Caco-2 (cell line): ENCODE results near the gene LRRC52. TPM values are rescaled to one million over a fixed set of nuclear protein-coding genes. Genes with fewer than 3 reads are reported as not detected.

Source experiments
- BruUV-seq: library from RNA; stranded (reverse); fragments of 400-500 nt; replicated peaks from 2 replicates; lab custom pipeline; 2021; lab: Mats Ljungman, UMichigan
- CTCF ChIA-PET: fragments of 300-600 bp; sonication (Branson Sonifier 250); formaldehyde crosslinking; loops from one replicate; lab custom pipeline; 2022; ENCODE audit warnings: antibody characterized with exemption; lab: Charles Lee
- POLR2A ChIA-PET: fragments of 300-600 bp; sonication (Branson Sonifier 250); formaldehyde crosslinking; loops from one replicate; lab custom pipeline; 2022; ENCODE audit warnings: antibody characterized with exemption; lab: Charles Lee
- DNase-seq, 2 experiments: peaks; one replicate each; pipeline versions ENCODE4 v3.0.0 to v3.0.0-alpha.2; 2020 to 2022
- H3K27me3 ChIP-seq: replicated peaks from 2 replicates; pipeline ENCODE4 v1.6.0; 2011; ENCODE audit warnings: low read length; ENCODE audit not compliant: control insufficient read depth, insufficient read depth
- H3K36me3 ChIP-seq: 2 replicates; pipeline ENCODE4 v1.5.1; 2011; ENCODE audit warnings: low read length; ENCODE audit not compliant: control insufficient read depth, insufficient read depth
- H3K4me1 ChIP-seq: fragments of 250-450 bp; sonication (Bioruptor Pico); 2 replicates; pipeline ENCODE4 v1.5.1; 2020; ENCODE audit warnings: mild to moderate bottlenecking
- H3K4me3 ChIP-seq: 2 replicates; pipeline ENCODE4 v1.5.1; 2011; ENCODE audit warnings: low read depth, mild to moderate bottlenecking, control low read depth, low read length
- H3K9me3 ChIP-seq: fragments of 250-450 bp; sonication (Bioruptor Pico); 2 replicates; pipeline ENCODE4 v1.5.1; 2020; ENCODE audit warnings: mild to moderate bottlenecking, moderate library complexity
- H3K27ac Mint-ChIP-seq: one replicate; pipeline ENCODE4 v1.8.0; 2022; ENCODE audit warnings: mixed read lengths; ENCODE audit not compliant: unreplicated experiment
- H3K27me3 Mint-ChIP-seq: one replicate; pipeline ENCODE4 v1.8.0; 2022; ENCODE audit warnings: mixed read lengths; ENCODE audit not compliant: insufficient read depth, unreplicated experiment
- H3K36me3 Mint-ChIP-seq: one replicate; pipeline ENCODE4 v1.8.0; 2022; ENCODE audit warnings: mild to moderate bottlenecking, mixed read lengths; ENCODE audit not compliant: insufficient read depth, unreplicated experiment
- H3K4me1 Mint-ChIP-seq: one replicate; pipeline ENCODE4 v1.8.0; 2022; ENCODE audit warnings: low read depth, mixed read lengths; ENCODE audit not compliant: unreplicated experiment
- H3K4me3 Mint-ChIP-seq: one replicate; pipeline ENCODE4 v1.8.0; 2022; ENCODE audit warnings: mild to moderate bottlenecking, moderate library complexity, mixed read lengths; ENCODE audit not compliant: unreplicated experiment
- H3K9me3 Mint-ChIP-seq: one replicate; pipeline ENCODE4 v1.8.0; 2022; ENCODE audit warnings: mixed read lengths; ENCODE audit not compliant: unreplicated experiment
- intact Hi-C: fragments of 100-400 bp; cut with micrococcal nuclease; formaldehyde crosslinking; loops from one replicate; pipeline ENCODE4 v1.10.0; 2022; ENCODE audit not compliant: unreplicated experiment
- total RNA-seq: library from RNA; stranded (reverse); gene quantifications from 2 replicates; pipeline ENCODE4 v1.2.3, GENCODE V29; 2022
- TF ChIP-seq, protein P1 (sequence below), 2 experiments: fragments of 200-600 bp in 1 of 2; IDR thresholded peaks; 1 replicate in 1 of 2; 2 replicates in 1 of 2; pipeline versions ENCODE4 v1.5.1 to v1.8.0; 2011 to 2022; ENCODE audit warnings: antibody characterized with exemption in 1 of 2, control low read depth in 1 of 2, inconsistent platforms in 1 of 2, low read depth in 1 of 2, low read length in 1 of 2, mild to moderate bottlenecking in 1 of 2, moderate library complexity in 1 of 2; ENCODE audit not compliant: insufficient read depth in 1 of 2, severe bottlenecking in 1 of 2, unreplicated experiment in 1 of 2

The LRRC52 gene
- total RNA-seq, 1 experiment from 2014 or later = not detected

GRCh38 chr1:165527251-165528007, 16.4 kb upstream of the LRRC52 start:
- Mint-ChIP-seq H3K36me3 (no peaks in the 10 kb centered on the region), H3K4me1 (peaks cover 8% of the 10 kb centered on the region), H3K27me3 (peaks cover 5% of the 10 kb centered on the region), H3K4me3 (no peak overlapping the region), H3K27ac (no peak overlapping the region), H3K9me3 (no peaks in the 10 kb centered on the region)
- TF ChIP-seq, protein P1, sequence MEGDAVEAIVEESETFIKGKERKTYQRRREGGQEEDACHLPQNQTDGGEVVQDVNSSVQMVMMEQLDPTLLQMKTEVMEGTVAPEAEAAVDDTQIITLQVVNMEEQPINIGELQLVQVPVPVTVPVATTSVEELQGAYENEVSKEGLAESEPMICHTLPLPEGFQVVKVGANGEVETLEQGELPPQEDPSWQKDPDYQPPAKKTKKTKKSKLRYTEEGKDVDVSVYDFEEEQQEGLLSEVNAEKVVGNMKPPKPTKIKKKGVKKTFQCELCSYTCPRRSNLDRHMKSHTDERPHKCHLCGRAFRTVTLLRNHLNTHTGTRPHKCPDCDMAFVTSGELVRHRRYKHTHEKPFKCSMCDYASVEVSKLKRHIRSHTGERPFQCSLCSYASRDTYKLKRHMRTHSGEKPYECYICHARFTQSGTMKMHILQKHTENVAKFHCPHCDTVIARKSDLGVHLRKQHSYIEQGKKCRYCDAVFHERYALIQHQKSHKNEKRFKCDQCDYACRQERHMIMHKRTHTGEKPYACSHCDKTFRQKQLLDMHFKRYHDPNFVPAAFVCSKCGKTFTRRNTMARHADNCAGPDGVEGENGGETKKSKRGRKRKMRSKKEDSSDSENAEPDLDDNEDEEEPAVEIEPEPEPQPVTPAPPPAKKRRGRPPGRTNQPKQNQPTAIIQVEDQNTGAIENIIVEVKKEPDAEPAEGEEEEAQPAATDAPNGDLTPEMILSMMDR (IDR thresholded peaks at IDR 0.05; ENCODE audit: insufficient read depth in 1 of 2, low read depth in 1 of 2, low read length in 1 of 2, severe bottlenecking in 1 of 2, unreplicated experiment in 1 of 2) = no peak
- Histone ChIP-seq H3K4me1 (peaks cover 10% of the 10 kb centered on the region; the same call in 1 of the 2 replicates), H3K9me3 (no peaks in the 10 kb centered on the region), H3K27me3 (no peaks in the 10 kb centered on the region), H3K4me3 (no peak overlapping the region), H3K36me3 (no peaks in the 10 kb centered on the region)
- DNase-seq = no peak
- intact Hi-C loops = no loop called here
- no TSS peak for BruUV-seq
- ChIA-PET CTCF (no interaction called here), POLR2A (no interaction called here)

GRCh38 chr1:165531021-165531420, 12.8 kb upstream of the LRRC52 start:
- TF ChIP-seq, protein P1 (IDR thresholded peaks at IDR 0.05; ENCODE audit: insufficient read depth in 1 of 2, low read depth in 1 of 2, low read length in 1 of 2, severe bottlenecking in 1 of 2, unreplicated experiment in 1 of 2) = no peak
- peaks cover 5% of the 10 kb centered on the region for H3K27me3 Mint-ChIP-seq
- H3K4me1 Mint-ChIP-seq = no peaks in the 10 kb centered on the region
- BruUV-seq = no TSS peak
- Histone ChIP-seq H3K4me1 (peaks cover 1% of the 10 kb centered on the region; the same call in 1 of the 2 replicates), H3K4me3 (no peak overlapping the region), H3K36me3 (no peaks in the 10 kb centered on the region), H3K27me3 (no peaks in the 10 kb centered on the region), H3K9me3 (no peaks in the 10 kb centered on the region)
- no peak overlapping the region for H3K27ac Mint-ChIP-seq
- H3K36me3 Mint-ChIP-seq = no peaks in the 10 kb centered on the region
- ChIA-PET CTCF (no interaction called here), POLR2A (no interaction called here)
- H3K9me3 Mint-ChIP-seq = no peaks in the 10 kb centered on the region
- no peak for DNase-seq
- intact Hi-C loops = no loop called here
- H3K4me3 Mint-ChIP-seq = no peak overlapping the region

DNA sequence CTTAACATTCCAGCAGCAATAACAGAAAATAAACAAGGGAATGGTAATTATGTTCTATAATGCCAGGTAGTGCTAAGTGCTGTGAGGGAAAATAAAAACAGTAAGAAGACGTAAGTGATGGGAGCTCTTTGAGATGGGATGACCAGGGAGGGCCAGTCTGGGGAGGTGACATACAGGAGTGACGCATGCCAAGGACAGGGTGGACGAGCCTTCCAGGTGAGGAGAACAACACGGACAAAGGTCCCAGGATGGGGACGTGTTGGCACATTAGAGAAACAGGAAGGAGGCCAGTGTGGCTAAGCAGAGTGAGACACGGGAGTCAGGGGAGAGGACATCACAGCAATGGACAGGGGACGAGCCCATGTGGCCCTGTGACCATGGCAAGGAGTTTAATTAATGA, 11.7 kb upstream of the LRRC52 start:
- no peaks in the 10 kb centered on the region for H3K27me3 ChIP-seq
- H3K4me1 Mint-ChIP-seq = no peaks in the 10 kb centered on the region
- TF ChIP-seq, protein P1 (IDR thresholded peaks at IDR 0.05; ENCODE audit: insufficient read depth in 1 of 2, low read depth in 1 of 2, low read length in 1 of 2, severe bottlenecking in 1 of 2, unreplicated experiment in 1 of 2) = no peak
- no peak overlapping the region for H3K27ac Mint-ChIP-seq
- no peaks in the 10 kb centered on the region for H3K9me3 ChIP-seq
- POLR2A ChIA-PET = no interaction called here
- no peak for DNase-seq
- H3K4me3 ChIP-seq = no peak overlapping the region
- H3K9me3 Mint-ChIP-seq = no peaks in the 10 kb centered on the region
- H3K36me3 ChIP-seq = no peaks in the 10 kb centered on the region
- BruUV-seq = no TSS peak
- intact Hi-C loops = no loop called here
- H3K4me1 ChIP-seq = no peaks in the 10 kb centered on the region
- peaks cover 5% of the 10 kb centered on the region for H3K27me3 Mint-ChIP-seq
- CTCF ChIA-PET = no interaction called here
- no peak overlapping the region for H3K4me3 Mint-ChIP-seq
- H3K36me3 Mint-ChIP-seq = no peaks in the 10 kb centered on the region
